ENCODE measurements around the gene VWF.
"Not testable (repeated sequence)": the region's sequence is repeated elsewhere in the genome, so short reads cannot be mapped to it uniquely, and the experiment has no call there.

The VWF gene

GRCh38 chr12:6143303-6143675 is 18.8 kb upstream of the VWF start:
- no peak for DNase-seq

DNA sequence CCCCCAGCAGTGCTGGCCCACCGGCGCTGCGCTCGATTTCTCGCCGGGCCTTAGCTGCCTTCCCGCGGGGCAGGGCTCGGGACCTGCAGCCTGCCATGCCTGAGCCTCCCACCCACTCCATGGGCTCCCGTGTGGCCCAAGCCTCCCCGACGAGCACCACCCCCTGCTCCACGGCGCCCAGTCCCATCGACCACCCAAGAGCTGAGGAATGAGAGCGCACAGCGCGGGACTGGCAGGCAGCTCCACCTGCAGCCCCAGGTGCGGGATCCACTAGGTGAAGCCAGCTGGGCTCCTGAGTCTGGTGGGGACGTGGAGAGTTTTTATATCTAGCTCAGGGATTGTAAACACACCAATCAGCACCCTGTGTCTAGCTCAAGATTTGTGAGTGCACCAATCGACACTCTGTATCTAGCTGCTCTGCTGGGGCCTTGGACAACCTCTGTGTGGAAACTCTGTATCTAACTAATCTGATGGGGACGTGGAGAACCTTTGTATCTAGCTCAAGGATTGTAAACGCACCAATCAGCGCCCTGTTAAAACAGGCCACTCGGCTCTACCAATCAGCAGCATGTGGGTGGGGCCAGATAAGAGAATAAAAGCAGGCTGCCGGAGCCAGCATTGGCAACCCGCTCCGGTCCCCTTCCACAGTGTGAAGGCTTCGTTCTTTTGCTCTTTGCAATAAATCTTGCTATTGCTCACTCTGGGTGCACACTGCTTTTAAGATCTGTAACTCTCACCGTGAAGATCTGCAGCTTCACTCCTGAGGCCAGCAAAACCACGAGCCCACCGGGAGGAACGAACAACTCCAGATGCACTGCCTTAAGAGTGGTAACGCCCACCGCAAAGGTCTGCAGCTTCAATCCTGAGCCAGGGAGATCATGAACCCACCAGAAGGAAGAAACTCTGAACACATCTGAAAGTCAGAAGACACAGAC is 18.2 kb upstream of the VWF start:
- DNase-seq: peak; percentile 10

GRCh38 chr12:6141731-6142367 is 17.4 kb upstream of the VWF start:
- peak; percentile 44 for DNase-seq

DNA sequence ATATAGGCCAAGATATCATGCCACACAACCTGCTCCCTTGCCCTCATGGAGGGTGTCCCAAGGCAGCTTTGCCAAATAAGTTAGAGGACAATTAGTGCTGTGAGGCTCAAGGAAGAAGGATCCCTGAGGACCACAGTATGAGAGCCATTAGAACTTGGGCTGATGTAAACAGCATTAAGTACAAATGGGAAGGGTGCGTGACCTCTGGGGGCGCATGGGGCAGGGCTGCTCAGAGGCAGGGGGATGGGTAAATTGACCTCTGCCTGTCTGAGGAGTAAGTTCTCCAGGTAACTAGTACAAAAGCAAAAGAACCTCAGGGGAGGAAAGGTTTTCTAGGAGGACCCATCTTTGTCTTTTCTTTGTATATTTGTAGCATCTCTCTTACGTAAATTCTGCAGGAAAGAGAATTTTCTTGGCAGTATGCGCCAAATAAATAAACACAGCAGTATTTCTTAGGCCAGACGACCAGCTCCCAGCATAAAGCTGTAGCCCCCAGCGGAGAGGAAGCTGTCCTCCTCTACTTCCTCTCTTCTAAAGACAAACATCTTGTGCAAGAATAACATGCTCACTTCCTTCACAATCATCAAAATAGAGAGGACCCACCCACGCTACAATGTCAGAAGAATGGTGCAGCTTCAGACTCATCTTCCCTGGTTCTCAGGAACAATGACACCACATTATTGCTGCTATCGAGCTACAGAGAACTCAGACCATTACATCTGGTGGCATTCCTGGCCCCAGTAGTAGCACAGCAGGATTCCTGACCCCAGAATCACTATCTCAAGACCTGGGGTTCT is 16.4 kb upstream of the VWF start:
- DNase-seq: peak; percentile 49

DNA sequence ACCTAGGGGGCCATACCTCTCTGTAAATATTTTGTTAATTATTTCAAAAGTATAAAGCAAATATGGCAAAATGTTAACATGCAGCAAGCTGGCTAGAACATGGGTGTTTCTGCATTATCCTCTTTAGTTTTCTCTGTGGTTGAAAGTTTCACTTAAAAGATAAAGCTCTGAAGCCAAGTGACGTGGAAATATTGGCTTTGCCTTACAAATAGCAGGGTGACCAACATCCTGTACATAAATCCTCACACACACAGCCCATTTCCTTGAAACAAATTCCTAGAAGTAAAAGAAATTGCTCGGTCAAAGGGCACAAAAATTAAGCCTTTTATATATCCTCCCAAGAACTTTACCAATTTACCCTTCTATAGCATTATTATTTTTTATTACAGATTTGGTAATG is 10.6 kb upstream of the VWF start:
- DNase-seq: no peak

DNA sequence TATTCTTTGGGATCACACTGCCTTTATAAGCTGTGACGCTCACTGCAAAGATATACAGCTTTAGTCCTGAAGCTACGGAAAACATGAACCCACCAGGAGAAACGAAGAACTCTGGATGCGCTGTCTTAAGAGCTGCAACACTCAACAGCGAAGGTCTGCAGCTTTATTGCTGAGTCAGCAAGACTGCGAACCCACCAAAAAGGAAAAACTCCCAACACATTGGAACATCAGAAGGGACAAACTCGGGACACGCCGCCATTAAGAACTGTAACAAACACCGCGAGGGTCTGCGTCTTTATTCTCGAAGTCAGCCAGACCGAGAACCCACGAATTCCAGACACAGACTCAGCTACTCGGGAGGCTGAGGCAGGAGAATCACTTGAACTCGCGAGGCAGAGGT is 9.2 kb upstream of the VWF start:
- DNase-seq: no peak

GRCh38 chr12:6132496-6132895 is 8.0 kb upstream of the VWF start:
- no peak for DNase-seq

GRCh38 chr12:6125310-6125608 is 789 bp upstream of the VWF start:
- no peak for DNase-seq

- no peak for DNase-seq
Measured at GRCh38 chr12:6123258-6123657, 1.2 kb downstream of the VWF start.

DNA sequence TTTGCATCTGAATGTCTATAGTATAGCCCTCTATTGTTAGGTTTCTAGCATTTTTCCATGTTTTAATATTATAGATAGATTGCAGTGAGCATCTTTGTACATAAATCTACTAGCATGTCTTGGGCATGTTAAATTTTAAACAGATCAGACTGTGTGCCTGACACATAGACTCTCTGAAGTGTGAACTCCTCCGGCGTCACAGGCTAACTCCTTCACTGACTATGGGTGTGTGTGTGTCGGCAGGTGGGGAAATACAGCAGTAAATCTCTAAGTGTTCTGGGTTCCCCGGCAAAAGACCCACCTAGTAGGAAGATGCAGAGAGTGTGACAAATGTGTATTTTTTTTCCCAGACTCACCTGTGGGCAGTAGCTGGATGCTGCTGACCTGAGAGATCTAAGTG is 2.3 kb downstream of the VWF start:
- DNase-seq: no peak

DNA sequence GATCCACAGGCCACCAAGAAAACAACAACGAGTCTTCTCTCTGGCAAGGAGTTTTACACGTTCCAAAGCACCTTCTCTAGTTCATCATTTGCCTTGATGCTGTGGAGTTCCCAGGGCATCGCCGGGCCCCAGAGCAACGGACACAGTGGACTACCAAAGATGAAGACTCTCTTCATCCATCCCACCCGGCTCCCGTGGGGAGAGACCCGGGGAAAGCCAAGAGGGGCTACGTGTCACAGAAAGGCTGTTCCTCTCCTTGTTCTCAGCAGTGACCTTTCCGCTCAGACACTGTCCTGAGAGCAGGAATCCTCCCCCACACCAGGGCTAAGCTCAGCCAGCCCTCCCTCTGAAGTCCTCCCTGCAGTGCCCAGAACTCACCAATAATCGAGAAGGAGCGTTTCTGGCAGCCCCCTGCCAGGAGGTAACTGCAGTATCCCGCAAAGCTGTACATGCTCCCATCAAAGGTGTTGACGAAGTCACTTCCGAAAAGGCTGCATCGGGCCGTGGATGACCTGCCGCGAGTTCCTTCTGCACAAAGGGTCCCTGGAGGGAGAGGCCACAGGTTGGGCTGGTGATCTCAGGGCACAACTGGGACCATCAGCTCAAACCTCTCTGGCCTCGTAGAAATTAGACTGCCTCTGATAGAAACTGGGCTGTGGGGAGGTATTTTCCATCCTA is 3.5 kb downstream of the VWF start:
- no peak for DNase-seq

- no peak for DNase-seq
Measured at GRCh38 chr12:6118891-6119568, 5.4 kb downstream of the VWF start.

DNA sequence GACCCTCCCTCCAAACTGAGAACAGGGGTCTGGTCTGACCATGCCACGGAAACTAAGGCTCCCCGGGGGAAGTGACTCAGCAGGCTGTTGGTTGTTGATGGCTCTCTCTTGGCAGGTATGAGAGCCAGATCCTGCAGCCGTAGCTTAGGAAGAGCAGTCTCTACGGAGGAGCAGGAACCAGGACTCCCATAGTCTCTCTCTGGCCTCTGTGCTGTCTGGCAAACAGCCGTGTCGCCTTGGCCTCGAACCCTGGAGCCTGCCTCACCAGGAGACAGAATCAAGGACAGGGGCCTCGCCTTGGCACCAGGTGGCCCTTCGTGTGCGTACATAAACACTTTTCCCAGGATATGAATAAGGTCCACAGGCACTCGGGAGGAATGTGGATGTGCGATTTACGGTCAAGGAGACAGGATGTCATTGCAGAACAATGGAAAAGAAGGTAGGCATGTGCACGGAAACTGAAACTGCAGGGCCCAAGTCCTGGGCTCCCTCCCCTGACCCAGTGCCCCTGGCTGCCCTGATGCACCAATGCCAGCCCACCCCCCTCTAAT is 7.9 kb downstream of the VWF start:
- no peak for DNase-seq

DNA sequence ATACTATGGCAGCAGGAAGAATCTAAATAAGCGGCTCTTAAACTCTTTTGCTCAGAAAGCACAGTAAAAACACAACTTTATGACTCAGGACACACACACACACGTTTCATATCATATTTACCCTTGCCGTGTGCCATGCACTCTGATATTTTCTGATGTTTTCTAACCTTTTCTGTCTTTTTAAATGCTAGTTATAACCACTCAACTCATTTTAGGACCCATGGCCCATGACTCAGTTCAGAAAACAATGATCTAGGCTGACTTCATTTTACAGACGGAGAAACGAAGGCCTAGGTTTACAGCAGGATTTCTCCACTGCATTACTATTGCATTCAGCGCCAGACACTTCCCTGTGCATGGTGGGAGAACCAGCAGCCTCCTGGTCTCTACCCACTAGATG is 9.1 kb downstream of the VWF start:
- no peak for DNase-seq

DNA sequence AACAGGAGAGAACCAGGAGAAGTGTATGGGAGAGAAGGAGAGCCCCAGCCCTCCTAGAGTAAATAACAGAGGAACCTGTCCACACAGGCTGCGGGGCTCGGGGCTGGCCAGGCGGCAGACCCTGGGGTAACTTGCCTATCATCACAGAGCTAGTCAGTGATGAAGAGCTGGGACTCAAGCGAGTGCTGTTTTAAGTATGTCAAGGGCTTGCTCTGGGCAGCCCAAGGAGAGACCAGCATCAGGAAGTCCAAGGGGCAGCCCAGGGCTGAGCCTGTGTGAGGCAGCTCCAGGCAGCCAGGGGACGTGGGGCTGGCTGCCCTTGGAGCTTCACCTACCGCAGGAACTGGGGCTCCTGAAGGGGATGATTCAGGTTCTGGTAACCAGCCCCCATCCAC is 10.0 kb downstream of the VWF start:
- no peak for DNase-seq

- no peak for DNase-seq
Measured at GRCh38 chr12:6113691-6114475, 10.6 kb downstream of the VWF start.

GRCh38 chr12:6112004-6112403 is 12.5 kb downstream of the VWF start:
- DNase-seq: no peak

DNA sequence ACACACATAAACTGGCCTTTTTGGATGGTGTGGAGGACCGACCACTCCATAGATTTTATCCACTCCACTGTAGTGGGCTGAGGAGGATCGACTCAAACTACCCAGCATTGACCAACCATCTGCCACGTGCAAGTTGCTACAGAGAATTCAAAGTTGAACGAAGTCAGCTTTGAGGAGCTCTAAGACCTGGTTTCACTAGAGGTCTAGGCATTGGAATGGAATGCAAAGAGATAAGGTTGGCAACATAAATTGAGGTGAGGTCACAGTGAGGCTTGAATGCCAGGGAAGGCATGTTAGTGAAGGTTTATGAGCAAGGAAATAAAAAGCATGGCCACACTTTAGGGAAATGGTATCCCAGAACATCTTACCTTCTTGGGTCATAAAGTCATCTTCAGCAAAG is 14.5 kb downstream of the VWF start:
- DNase-seq: no peak

- DNase-seq: no peak
Measured at GRCh38 chr12:6106218-6106617, 18.3 kb downstream of the VWF start.

GRCh38 chr12:6104842-6105241 is 19.6 kb downstream of the VWF start:
- DNase-seq: no peak

- DNase-seq: no peak
Measured at GRCh38 chr12:6104027-6104426, 20.4 kb downstream of the VWF start.

- not testable (repeated sequence) for DNase-seq
Measured at GRCh38 chr12:6102021-6102420, 22.4 kb downstream of the VWF start.
